ENCODE data around the gene SEMA3F.

SEMA3F gene

DNA sequence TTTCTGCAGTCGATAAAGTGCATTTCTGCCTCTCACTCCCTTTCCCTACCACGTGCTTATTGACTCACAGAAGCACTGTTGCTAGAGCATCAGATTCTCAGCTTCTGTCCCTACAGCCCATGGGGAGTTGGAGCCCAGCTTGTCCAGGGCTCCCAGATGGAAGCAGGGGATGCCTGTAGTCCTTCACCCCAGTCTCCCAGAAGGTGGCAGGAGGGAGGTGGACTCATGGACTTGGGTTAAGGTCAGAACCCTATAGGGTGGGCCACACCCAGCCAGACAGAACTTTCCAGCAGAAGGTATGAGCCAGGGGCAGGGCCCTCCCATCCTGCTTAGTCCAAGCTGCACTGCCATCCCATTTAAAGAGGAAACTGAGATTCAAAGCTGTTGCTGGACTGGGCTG, 33.1 kb upstream of the SEMA3F start:
- no peaks in the 10 kb centered on the region for H4K20me1 ChIP-seq (ENCODE audit: insufficient read depth)
- no peaks in the 10 kb centered on the region for H3K79me2 ChIP-seq (ENCODE audit: insufficient read depth, low read depth)
- no peak overlapping the region for H3K4me3 ChIP-seq (IDR thresholded peaks at IDR 0.05; ENCODE audit: insufficient read depth, low read depth, low read length)
- no peak overlapping the region for H3K27ac ChIP-seq
- H3K4me1 ChIP-seq (ENCODE audit: low read depth, poor library complexity, severe bottlenecking) = no peaks in the 10 kb centered on the region
- H3K36me3 ChIP-seq (ENCODE audit: insufficient read depth) = no peaks in the 10 kb centered on the region
- no peak overlapping the region for H3K4me2 ChIP-seq
- H2AFZ ChIP-seq (ENCODE audit: low read depth) = no peak overlapping the region
- no peaks in the 10 kb centered on the region for H3K27me3 ChIP-seq (ENCODE audit: insufficient read depth, low read depth)
- H3K9ac ChIP-seq = no peak overlapping the region
- TF ChIP-seq, protein P1, sequence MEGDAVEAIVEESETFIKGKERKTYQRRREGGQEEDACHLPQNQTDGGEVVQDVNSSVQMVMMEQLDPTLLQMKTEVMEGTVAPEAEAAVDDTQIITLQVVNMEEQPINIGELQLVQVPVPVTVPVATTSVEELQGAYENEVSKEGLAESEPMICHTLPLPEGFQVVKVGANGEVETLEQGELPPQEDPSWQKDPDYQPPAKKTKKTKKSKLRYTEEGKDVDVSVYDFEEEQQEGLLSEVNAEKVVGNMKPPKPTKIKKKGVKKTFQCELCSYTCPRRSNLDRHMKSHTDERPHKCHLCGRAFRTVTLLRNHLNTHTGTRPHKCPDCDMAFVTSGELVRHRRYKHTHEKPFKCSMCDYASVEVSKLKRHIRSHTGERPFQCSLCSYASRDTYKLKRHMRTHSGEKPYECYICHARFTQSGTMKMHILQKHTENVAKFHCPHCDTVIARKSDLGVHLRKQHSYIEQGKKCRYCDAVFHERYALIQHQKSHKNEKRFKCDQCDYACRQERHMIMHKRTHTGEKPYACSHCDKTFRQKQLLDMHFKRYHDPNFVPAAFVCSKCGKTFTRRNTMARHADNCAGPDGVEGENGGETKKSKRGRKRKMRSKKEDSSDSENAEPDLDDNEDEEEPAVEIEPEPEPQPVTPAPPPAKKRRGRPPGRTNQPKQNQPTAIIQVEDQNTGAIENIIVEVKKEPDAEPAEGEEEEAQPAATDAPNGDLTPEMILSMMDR (conservative IDR thresholded peaks at IDR 0.05; ENCODE audit: low read depth, low read length) = no peak

DNA sequence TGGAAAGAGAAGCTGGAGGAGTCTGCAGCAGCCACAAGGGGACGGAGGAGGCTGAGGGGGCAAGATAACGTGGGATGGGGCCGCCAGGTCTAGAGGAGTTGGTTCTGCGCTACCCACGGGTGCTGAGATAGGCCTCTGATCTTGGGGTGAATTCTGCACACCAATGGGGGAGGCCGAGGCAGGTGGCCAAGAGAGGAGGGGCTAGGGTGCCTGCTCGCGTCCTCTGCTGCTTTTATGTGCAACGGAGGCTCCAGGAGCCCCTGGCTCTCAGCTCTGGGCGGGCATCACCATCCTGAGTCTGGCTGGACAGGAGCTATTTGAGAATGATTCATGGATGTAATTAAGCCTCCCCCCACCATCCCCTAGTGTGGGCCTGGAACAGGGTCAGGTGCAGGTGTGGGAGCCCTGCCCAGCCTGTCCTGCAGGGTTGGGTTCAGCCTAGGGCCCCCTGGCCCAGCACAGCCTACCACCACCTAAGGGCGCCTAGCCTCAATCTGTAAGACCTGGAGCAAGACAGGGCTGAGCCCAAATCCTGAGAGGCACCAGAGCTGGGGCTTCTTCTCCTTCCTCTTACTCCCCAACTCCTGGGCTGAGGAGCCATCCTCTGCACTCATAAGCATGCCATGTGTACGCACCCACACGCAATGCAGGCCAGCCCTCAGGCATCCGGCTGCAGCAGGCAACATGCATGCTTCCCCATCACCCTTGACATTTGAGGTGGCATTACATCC, 32.3 kb upstream of the SEMA3F start:
- TF ChIP-seq, protein P1 (conservative IDR thresholded peaks at IDR 0.05; ENCODE audit: low read depth, low read length) = no peak
- no peaks in the 10 kb centered on the region for H3K27me3 ChIP-seq (ENCODE audit: insufficient read depth, low read depth)
- H2AFZ ChIP-seq (ENCODE audit: low read depth) = no peak overlapping the region
- H3K79me2 ChIP-seq (ENCODE audit: insufficient read depth, low read depth) = no peaks in the 10 kb centered on the region
- H3K36me3 ChIP-seq (ENCODE audit: insufficient read depth) = no peaks in the 10 kb centered on the region
- H4K20me1 ChIP-seq (ENCODE audit: insufficient read depth) = no peaks in the 10 kb centered on the region
- no peaks in the 10 kb centered on the region for H3K4me1 ChIP-seq (ENCODE audit: low read depth, poor library complexity, severe bottlenecking)
- H3K27ac ChIP-seq = no peak overlapping the region
- H3K4me2 ChIP-seq = no peak overlapping the region
- no peak overlapping the region for H3K9ac ChIP-seq
- no peak overlapping the region for H3K4me3 ChIP-seq (IDR thresholded peaks at IDR 0.05; ENCODE audit: insufficient read depth, low read depth, low read length)

GRCh38 chr3:50123394-50124051, 31.6 kb upstream of the SEMA3F start:
- Histone ChIP-seq H3K9ac (no peak overlapping the region), H3K27me3 (ENCODE audit: insufficient read depth, low read depth) (no peaks in the 10 kb centered on the region), H3K36me3 (ENCODE audit: insufficient read depth) (no peaks in the 10 kb centered on the region)

GRCh38 chr3:50124052-50124799, 30.9 kb upstream of the SEMA3F start:
- no peaks in the 10 kb centered on the region for H3K4me1 ChIP-seq (ENCODE audit: low read depth, poor library complexity, severe bottlenecking)
- H3K27me3 ChIP-seq (ENCODE audit: insufficient read depth, low read depth) = no peaks in the 10 kb centered on the region
- H2AFZ ChIP-seq (ENCODE audit: low read depth) = no peak overlapping the region
- H3K79me2 ChIP-seq (ENCODE audit: insufficient read depth, low read depth) = no peaks in the 10 kb centered on the region
- no peak overlapping the region for H3K27ac ChIP-seq
- TF ChIP-seq, protein P1 (conservative IDR thresholded peaks at IDR 0.05; ENCODE audit: low read depth, low read length) = no peak
- no peaks in the 10 kb centered on the region for H3K36me3 ChIP-seq (ENCODE audit: insufficient read depth)
- H3K4me3 ChIP-seq (IDR thresholded peaks at IDR 0.05; ENCODE audit: insufficient read depth, low read depth, low read length) = no peak overlapping the region
- no peak overlapping the region for H3K4me2 ChIP-seq
- no peaks in the 10 kb centered on the region for H4K20me1 ChIP-seq (ENCODE audit: insufficient read depth)
- no peak overlapping the region for H3K9ac ChIP-seq

More at GRCh38 chr3:50123394-50124051, 31.6 kb upstream of the SEMA3F start:
- Histone ChIP-seq H3K4me1 (ENCODE audit: low read depth, poor library complexity, severe bottlenecking) (no peaks in the 10 kb centered on the region), H3K79me2 (ENCODE audit: insufficient read depth, low read depth) (no peaks in the 10 kb centered on the region), H4K20me1 (ENCODE audit: insufficient read depth) (no peaks in the 10 kb centered on the region), H3K4me3 (IDR thresholded peaks at IDR 0.05; ENCODE audit: insufficient read depth, low read depth, low read length) (no peak overlapping the region), H3K27ac (no peak overlapping the region), H3K4me2 (no peak overlapping the region), H2AFZ (ENCODE audit: low read depth) (no peak overlapping the region)
- TF ChIP-seq, protein P1 (conservative IDR thresholded peaks at IDR 0.05; ENCODE audit: low read depth, low read length) = no peak

All from KMS-11 (cell line).